DOHH2 (cell line): ENCODE measurements around the gene AMPD3.

Experiments
- H3F3A ChIP-seq: fragments of 200-600 bp; sonication (generic), shearing (Covaris generic); 2 replicates; pipeline ENCODE4 v1.6.0; 2016; ENCODE audit warnings: antibody characterized with exemption, mild to moderate bottlenecking; ENCODE audit not compliant: control insufficient read depth, insufficient read depth
- H3K27ac ChIP-seq: fragments of 200-600 bp; sonication (generic); 2 replicates; pipeline ENCODE4 v1.5.1; 2014; ENCODE audit warnings: low read depth, mild to moderate bottlenecking, low read length, moderate library complexity
- H3K27me3 ChIP-seq: fragments of 200-600 bp; sonication (generic); 2 replicates; pipeline ENCODE4 v1.6.1; 2014; ENCODE audit warnings: mild to moderate bottlenecking, low read length, mixed read lengths; ENCODE audit not compliant: control insufficient read depth
- H3K36me3 ChIP-seq: fragments of 200-600 bp; sonication (generic); 2 replicates; pipeline ENCODE4 v1.6.1; 2014; ENCODE audit warnings: mild to moderate bottlenecking, low read length, moderate library complexity, mixed read lengths; ENCODE audit not compliant: control insufficient read depth
- H3K4me1 ChIP-seq: fragments of 200-600 bp; sonication (generic); 2 replicates; pipeline ENCODE4 v1.6.1; 2014; ENCODE audit warnings: mild to moderate bottlenecking, low read length, mixed read lengths; ENCODE audit not compliant: control insufficient read depth
- H3K4me2 ChIP-seq: fragments of 200-600 bp; sonication (generic); 2 replicates; pipeline ENCODE4 v1.6.0; 2014; ENCODE audit warnings: mild to moderate bottlenecking, low read length, moderate library complexity
- H3K4me3 ChIP-seq: fragments of 200-600 bp; sonication (generic); 2 replicates; pipeline ENCODE4 v1.5.1; 2014; ENCODE audit warnings: mild to moderate bottlenecking, low read length, mixed read lengths
- H3K79me2 ChIP-seq: fragments of 200-600 bp; sonication (generic); 2 replicates; pipeline ENCODE4 v1.6.1; 2014; ENCODE audit warnings: mild to moderate bottlenecking, low read length, mixed read lengths; ENCODE audit not compliant: control insufficient read depth
- H3K9me2 ChIP-seq: fragments of 200-600 bp; sonication (generic); replicated peaks from 2 replicates; pipeline ENCODE4 v1.6.1; 2014; ENCODE audit warnings: mild to moderate bottlenecking, low read length, mixed read lengths; ENCODE audit not compliant: control insufficient read depth
- H3K9me3 ChIP-seq: fragments of 200-600 bp; sonication (generic); 2 replicates; pipeline ENCODE4 v1.6.1; 2014; ENCODE audit warnings: antibody characterized with exemption, low read length, mixed read lengths; ENCODE audit not compliant: control insufficient read depth, insufficient read depth
- H4K20me1 ChIP-seq: fragments of 200-600 bp; sonication (generic); 2 replicates; pipeline ENCODE4 v1.6.0; 2014; ENCODE audit warnings: low read depth, mild to moderate bottlenecking, antibody characterized with exemption, low read length, moderate library complexity; ENCODE audit not compliant: control insufficient read depth, insufficient read depth
- EZH2phosphoT487 ChIP-seq: fragments of 200-600 bp; sonication (generic); IDR thresholded peaks from 2 replicates; pipeline ENCODE4 v1.6.1; 2017; ENCODE audit warnings: borderline replicate concordance, mild to moderate bottlenecking, antibody characterized with exemption, low read length, moderate library complexity, mixed read lengths
- TF ChIP-seq, protein P1 (sequence below): fragments of 200-600 bp; sonication (generic); IDR thresholded peaks from one replicate; pipeline ENCODE4 v1.5.1; 2014; ENCODE audit warnings: antibody characterized with exemption, mild to moderate bottlenecking, low read depth, low read length; ENCODE audit not compliant: poor library complexity, severe bottlenecking

Gene AMPD3

DNA sequence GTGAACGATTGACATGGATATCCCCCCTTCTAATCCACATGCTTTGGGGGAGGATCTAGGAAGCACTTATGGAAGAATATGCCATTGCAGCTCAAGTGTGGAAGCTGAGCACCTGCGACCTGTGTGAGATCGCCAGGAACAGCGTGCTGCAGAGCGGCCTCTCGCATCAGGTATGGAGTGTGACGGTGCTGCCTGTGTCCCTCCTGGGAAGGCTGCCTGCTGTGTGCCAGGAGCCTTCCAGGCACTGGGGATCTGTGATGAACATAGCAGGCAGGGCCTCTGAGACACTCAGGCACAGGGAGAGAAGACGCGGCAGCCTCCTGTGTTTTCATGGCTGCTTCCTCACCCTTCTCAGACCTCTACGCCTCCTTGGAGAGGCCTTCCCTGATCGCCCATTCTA, 49.4 kb downstream of the AMPD3 start:
- H3K9me3 ChIP-seq, result no peaks in the 10 kb centered on the region
- H3F3A ChIP-seq, result no peaks in the 10 kb centered on the region
- no peak overlapping the region for H3K4me2 ChIP-seq
- H3K4me3 ChIP-seq, result no peak overlapping the region
- TF ChIP-seq EZH2phosphoT487, result no peak
- TF ChIP-seq, protein P1, sequence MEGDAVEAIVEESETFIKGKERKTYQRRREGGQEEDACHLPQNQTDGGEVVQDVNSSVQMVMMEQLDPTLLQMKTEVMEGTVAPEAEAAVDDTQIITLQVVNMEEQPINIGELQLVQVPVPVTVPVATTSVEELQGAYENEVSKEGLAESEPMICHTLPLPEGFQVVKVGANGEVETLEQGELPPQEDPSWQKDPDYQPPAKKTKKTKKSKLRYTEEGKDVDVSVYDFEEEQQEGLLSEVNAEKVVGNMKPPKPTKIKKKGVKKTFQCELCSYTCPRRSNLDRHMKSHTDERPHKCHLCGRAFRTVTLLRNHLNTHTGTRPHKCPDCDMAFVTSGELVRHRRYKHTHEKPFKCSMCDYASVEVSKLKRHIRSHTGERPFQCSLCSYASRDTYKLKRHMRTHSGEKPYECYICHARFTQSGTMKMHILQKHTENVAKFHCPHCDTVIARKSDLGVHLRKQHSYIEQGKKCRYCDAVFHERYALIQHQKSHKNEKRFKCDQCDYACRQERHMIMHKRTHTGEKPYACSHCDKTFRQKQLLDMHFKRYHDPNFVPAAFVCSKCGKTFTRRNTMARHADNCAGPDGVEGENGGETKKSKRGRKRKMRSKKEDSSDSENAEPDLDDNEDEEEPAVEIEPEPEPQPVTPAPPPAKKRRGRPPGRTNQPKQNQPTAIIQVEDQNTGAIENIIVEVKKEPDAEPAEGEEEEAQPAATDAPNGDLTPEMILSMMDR, result no peak
- H3K9me2 ChIP-seq, result no peaks in the 10 kb centered on the region
- H3K36me3 ChIP-seq, result peaks cover 16% of the 10 kb centered on the region; the same call in 1 of the 2 replicates
- no peaks in the 10 kb centered on the region for H3K79me2 ChIP-seq
- no peaks in the 10 kb centered on the region for H3K27me3 ChIP-seq
- no peaks in the 10 kb centered on the region for H4K20me1 ChIP-seq
- H3K27ac ChIP-seq, result no peak overlapping the region
- H3K4me1 ChIP-seq, result no peaks in the 10 kb centered on the region

DNA sequence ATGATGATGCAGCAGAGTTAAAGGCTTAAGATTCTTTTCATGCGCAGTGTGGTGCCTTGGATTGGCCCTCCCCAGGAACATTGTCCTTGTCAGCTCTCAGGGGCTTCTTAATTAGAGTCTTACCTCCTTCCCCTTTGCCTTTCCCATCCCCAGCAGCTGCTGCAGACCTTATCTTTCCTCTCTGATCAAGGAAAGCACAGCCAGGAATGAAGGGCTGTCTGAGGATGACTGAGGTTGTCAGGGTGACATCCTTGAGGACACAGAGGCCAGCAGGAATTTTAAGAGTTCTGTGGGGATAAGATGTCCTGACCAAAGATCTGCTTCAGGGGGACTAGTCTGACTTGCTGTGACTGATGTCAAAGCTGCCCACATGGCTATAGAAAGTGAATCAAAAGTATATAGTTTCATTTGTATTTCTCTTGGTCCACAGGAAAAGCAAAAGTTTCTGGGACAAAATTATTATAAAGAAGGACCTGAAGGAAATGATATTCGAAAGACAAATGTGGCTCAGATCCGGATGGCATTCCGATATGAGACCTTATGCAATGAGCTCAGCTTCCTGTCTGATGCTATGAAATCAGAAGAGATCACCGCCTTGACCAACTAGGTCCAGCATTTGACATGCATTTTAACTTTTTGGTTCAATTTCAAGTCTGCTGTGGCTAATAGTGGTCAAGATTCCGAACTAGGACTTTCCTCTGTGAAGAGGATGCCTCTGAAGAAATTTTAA, 50.4 kb downstream of the AMPD3 start:
- Histone ChIP-seq H3K27me3 (no peaks in the 10 kb centered on the region), H4K20me1 (no peaks in the 10 kb centered on the region), H3K4me2 (no peak overlapping the region), H3K27ac (no peak overlapping the region), H3K9me2 (no peaks in the 10 kb centered on the region), H3K79me2 (no peaks in the 10 kb centered on the region), H3K36me3 (peaks cover 11% of the 10 kb centered on the region; the same call in 1 of the 2 replicates), H3K4me1 (no peaks in the 10 kb centered on the region), H3K4me3 (no peak overlapping the region), H3F3A (no peaks in the 10 kb centered on the region), H3K9me3 (no peaks in the 10 kb centered on the region)
- no peak for TF ChIP-seq EZH2phosphoT487
- TF ChIP-seq, protein P1, result no peak

DNA sequence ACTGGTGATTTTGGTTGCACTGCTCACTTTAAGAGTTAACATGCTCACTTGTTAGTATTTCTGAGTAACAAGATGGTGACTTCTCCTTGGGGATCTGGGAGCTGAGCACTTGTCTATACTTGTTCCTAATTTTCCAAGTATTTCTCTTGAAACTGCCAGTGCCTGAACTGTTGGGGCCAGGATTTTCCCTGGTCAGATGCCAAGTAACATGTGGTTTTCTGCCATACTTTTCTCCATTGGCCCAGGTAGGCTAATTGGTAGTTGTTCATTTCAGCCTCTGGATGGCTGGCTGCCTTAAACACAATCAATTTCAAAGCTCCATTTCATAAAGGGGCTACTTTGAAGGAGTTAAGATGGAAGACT, 50.9 kb downstream of the AMPD3 start:
- Histone ChIP-seq H3K27me3 (no peaks in the 10 kb centered on the region), H3K4me1 (no peaks in the 10 kb centered on the region), H3K36me3 (peaks cover 11% of the 10 kb centered on the region; the same call in 1 of the 2 replicates), H3F3A (no peaks in the 10 kb centered on the region), H3K4me3 (no peak overlapping the region), H3K27ac (no peak overlapping the region), H3K79me2 (no peaks in the 10 kb centered on the region), H3K9me2 (no peaks in the 10 kb centered on the region), H3K9me3 (no peaks in the 10 kb centered on the region), H4K20me1 (no peaks in the 10 kb centered on the region), H3K4me2 (no peak overlapping the region)
- TF ChIP-seq EZH2phosphoT487, result no peak
- TF ChIP-seq, protein P1, result no peak
